HCT116 (cell line): ENCODE results near the gene MAP4.
"Not testable (repeated sequence)": the region's sequence is repeated elsewhere in the genome, so short reads cannot be mapped to it uniquely, and the experiment has no call there.

Experiments
- ELF1 ChIP-seq: IDR thresholded peaks from 2 replicates; pipeline ENCODE4 v1.6.1; 2012; ENCODE audit warnings: low read depth, borderline replicate concordance
- EZH2 ChIP-seq: fragments of 200-600 bp; sonication (generic); IDR thresholded peaks from 2 replicates; pipeline ENCODE4 v1.6.1; 2017; ENCODE audit warnings: antibody characterized with exemption, mixed run types
- EZH2phosphoT487 ChIP-seq: fragments of 200-600 bp; IDR thresholded peaks from 2 replicates; pipeline ENCODE4 v1.6.1; 2018; ENCODE audit warnings: antibody characterized with exemption, borderline replicate concordance
- POLR2A ChIP-seq: IDR thresholded peaks from 2 replicates; pipeline ENCODE4 v1.7.0; 2011; ENCODE audit warnings: borderline replicate concordance; ENCODE audit not compliant: insufficient read depth, insufficient read length; ENCODE audit errors: extremely low read depth
- POLR2AphosphoS5 ChIP-seq: IDR thresholded peaks from 2 replicates; pipeline ENCODE4 v1.6.1; 2011; ENCODE audit warnings: mild to moderate bottlenecking, low read depth, low read length, moderate library complexity
- RAD21 ChIP-seq: IDR thresholded peaks from 2 replicates; pipeline ENCODE4 v1.6.1; 2012; ENCODE audit warnings: low read depth, mild to moderate bottlenecking
- SIN3A ChIP-seq: IDR thresholded peaks from 2 replicates; pipeline ENCODE4 v1.6.1; 2012; ENCODE audit warnings: low read depth
- SRF ChIP-seq: IDR thresholded peaks from 2 replicates; pipeline ENCODE4 v1.6.1; 2012; ENCODE audit warnings: low read depth
- TCF7L2 ChIP-seq: IDR thresholded peaks from 2 replicates; pipeline ENCODE4 v1.7.0; 2011; ENCODE audit warnings: borderline replicate concordance, inconsistent platforms; ENCODE audit not compliant: insufficient read depth, insufficient read length; ENCODE audit errors: extremely low read depth
- YY1 ChIP-seq: IDR thresholded peaks from 2 replicates; pipeline ENCODE4 v1.6.1; 2011; ENCODE audit warnings: low read length, low read depth, moderate library complexity, mild to moderate bottlenecking; ENCODE audit not compliant: insufficient replicate concordance; ENCODE audit errors: extremely low read depth
- TF ChIP-seq, protein P1 (sequence below), 3 experiments: fragments of 200-600 bp in 1 of 3; sonication (generic) in 1 of 3; IDR thresholded peaks in 2 of 3; conservative IDR thresholded peaks in 1 of 3; 2 replicates each; pipeline ENCODE4 v1.5.1; 2012 to 2017; ENCODE audit warnings: low read depth in 2 of 3, low read length in 2 of 3, antibody characterized with exemption in 1 of 3, borderline replicate concordance in 1 of 3, control low read depth in 1 of 3, mild to moderate bottlenecking in 1 of 3, mixed read lengths in 1 of 3, mixed run types in 1 of 3, moderate library complexity in 1 of 3; ENCODE audit not compliant: insufficient read depth in 1 of 3
- TF ChIP-seq, protein P2 (sequence below): IDR thresholded peaks from 2 replicates; pipeline ENCODE4 v1.6.1; 2012; ENCODE audit warnings: low read depth
- TF ChIP-seq, protein P3 (sequence below): IDR thresholded peaks from 2 replicates; pipeline ENCODE4 v1.6.1; 2012

DNA sequence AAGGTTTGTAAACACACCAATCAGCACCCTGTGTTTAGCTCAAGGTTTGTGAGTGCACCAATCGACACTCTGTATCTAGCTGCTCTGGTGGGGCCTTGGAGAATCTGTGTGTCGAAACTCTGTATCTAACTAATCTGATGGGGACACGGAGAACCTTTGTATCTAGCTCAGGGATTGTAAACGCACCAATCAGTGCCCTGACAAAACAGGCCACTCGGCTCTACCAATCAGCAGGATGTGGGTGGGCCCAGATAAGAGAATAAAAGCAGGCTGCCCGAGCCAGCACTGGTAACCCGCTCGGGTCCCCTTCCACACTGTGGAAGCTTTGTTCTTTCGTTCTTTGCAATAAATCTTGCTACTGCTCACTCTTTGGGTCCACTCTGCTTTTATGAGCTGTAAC, 128.2 kb downstream of the MAP4 start:
- TF ChIP-seq, protein P1, sequence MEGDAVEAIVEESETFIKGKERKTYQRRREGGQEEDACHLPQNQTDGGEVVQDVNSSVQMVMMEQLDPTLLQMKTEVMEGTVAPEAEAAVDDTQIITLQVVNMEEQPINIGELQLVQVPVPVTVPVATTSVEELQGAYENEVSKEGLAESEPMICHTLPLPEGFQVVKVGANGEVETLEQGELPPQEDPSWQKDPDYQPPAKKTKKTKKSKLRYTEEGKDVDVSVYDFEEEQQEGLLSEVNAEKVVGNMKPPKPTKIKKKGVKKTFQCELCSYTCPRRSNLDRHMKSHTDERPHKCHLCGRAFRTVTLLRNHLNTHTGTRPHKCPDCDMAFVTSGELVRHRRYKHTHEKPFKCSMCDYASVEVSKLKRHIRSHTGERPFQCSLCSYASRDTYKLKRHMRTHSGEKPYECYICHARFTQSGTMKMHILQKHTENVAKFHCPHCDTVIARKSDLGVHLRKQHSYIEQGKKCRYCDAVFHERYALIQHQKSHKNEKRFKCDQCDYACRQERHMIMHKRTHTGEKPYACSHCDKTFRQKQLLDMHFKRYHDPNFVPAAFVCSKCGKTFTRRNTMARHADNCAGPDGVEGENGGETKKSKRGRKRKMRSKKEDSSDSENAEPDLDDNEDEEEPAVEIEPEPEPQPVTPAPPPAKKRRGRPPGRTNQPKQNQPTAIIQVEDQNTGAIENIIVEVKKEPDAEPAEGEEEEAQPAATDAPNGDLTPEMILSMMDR (IDR thresholded peaks at IDR 0.05 in 2 of 3, conservative IDR thresholded peaks at IDR 0.05 in 1 of 3; ENCODE audit: borderline replicate concordance in 1 of 3, insufficient read depth in 1 of 3, low read depth in 2 of 3, low read length in 2 of 3), result not testable (repeated sequence)
- not testable (repeated sequence) for TF ChIP-seq EZH2phosphoT487, POLR2A, POLR2AphosphoS5, RAD21, YY1, ELF1, SRF, EZH2, SIN3A, TCF7L2
- TF ChIP-seq, protein P2, sequence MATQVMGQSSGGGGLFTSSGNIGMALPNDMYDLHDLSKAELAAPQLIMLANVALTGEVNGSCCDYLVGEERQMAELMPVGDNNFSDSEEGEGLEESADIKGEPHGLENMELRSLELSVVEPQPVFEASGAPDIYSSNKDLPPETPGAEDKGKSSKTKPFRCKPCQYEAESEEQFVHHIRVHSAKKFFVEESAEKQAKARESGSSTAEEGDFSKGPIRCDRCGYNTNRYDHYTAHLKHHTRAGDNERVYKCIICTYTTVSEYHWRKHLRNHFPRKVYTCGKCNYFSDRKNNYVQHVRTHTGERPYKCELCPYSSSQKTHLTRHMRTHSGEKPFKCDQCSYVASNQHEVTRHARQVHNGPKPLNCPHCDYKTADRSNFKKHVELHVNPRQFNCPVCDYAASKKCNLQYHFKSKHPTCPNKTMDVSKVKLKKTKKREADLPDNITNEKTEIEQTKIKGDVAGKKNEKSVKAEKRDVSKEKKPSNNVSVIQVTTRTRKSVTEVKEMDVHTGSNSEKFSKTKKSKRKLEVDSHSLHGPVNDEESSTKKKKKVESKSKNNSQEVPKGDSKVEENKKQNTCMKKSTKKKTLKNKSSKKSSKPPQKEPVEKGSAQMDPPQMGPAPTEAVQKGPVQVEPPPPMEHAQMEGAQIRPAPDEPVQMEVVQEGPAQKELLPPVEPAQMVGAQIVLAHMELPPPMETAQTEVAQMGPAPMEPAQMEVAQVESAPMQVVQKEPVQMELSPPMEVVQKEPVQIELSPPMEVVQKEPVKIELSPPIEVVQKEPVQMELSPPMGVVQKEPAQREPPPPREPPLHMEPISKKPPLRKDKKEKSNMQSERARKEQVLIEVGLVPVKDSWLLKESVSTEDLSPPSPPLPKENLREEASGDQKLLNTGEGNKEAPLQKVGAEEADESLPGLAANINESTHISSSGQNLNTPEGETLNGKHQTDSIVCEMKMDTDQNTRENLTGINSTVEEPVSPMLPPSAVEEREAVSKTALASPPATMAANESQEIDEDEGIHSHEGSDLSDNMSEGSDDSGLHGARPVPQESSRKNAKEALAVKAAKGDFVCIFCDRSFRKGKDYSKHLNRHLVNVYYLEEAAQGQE, result not testable (repeated sequence)
- TF ChIP-seq, protein P3, sequence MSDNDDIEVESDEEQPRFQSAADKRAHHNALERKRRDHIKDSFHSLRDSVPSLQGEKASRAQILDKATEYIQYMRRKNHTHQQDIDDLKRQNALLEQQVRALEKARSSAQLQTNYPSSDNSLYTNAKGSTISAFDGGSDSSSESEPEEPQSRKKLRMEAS, result not testable (repeated sequence)
